ENCODE data around the gene VPS25. TPM values are rescaled to one million over a fixed set of nuclear protein-coding genes. Genes with fewer than 3 reads are reported as not detected.

The VPS25 gene
- total RNA-seq, 1 donor from 2014 or later, result 55.1 TPM

DNA sequence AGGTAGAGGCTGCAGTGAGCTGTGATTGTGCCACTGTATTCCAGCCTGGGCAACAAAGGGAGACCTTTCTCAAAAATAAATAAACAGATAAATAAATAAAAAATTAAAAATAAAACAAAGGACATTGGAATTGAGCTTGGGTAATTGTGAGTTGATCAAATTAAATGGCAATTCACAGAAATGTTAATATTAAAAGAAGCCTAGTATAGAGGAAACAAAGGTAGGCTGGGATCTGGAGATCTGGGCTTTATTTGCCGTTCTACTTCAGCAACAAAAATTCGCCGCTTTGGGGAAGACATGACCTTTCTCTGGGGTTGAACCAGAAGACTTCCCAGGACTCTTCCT lies 332 bp upstream of the VPS25 start:
- Mint-ChIP-seq H3K27ac (ENCODE audit: unreplicated experiment) (peak overlapping the region; percentile 97), H3K27me3 (ENCODE audit: low read depth) (no peaks in the 10 kb centered on the region), H3K9me3 (ENCODE audit: low read depth) (no peaks in the 10 kb centered on the region), H3K4me3 (ENCODE audit: unreplicated experiment) (peak overlapping the region; percentile 100), H3K36me3 (ENCODE audit: low read depth) (peaks cover 3% of the 10 kb centered on the region), H3K4me1 (ENCODE audit: low read depth) (peaks cover 35% of the 10 kb centered on the region)
- DNase-seq (ENCODE audit: low spot score), result no peak
- TF ChIP-seq, protein P1, sequence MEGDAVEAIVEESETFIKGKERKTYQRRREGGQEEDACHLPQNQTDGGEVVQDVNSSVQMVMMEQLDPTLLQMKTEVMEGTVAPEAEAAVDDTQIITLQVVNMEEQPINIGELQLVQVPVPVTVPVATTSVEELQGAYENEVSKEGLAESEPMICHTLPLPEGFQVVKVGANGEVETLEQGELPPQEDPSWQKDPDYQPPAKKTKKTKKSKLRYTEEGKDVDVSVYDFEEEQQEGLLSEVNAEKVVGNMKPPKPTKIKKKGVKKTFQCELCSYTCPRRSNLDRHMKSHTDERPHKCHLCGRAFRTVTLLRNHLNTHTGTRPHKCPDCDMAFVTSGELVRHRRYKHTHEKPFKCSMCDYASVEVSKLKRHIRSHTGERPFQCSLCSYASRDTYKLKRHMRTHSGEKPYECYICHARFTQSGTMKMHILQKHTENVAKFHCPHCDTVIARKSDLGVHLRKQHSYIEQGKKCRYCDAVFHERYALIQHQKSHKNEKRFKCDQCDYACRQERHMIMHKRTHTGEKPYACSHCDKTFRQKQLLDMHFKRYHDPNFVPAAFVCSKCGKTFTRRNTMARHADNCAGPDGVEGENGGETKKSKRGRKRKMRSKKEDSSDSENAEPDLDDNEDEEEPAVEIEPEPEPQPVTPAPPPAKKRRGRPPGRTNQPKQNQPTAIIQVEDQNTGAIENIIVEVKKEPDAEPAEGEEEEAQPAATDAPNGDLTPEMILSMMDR (IDR thresholded peaks at IDR 0.05), result no peak

DNA sequence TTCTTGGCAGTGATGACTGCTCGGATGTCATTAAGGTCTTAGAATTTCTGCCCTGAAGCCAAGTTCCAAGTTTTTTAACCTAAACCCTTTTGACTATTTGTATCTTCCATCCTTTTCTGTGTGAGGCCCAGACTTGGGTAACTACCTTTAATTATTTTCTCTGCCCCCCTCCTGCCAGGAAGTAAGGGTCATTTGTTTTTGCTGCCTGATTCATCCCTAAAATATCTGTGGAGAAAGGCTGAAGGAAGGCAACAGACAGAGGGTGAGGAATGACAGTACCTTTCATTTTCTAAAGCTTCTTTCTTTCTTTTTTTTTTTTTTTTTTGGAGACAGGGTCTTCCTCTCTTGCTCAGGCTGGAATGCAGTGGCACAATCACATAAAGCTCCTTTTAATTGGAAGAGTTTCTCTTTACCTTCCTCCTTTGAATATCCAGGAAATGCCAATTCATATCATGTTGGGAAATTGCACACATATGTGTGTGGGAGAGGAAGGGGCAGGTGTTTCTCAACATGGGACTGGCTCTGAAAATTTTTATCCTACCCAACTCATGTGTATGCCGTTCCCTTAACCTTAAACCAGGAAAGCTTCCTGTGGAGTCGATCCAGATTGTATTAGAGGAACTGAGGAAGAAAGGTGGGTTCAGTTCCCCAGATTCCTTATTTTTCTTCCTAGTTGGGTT lies 957 bp downstream of the VPS25 start:
- H3K27ac Mint-ChIP-seq (ENCODE audit: unreplicated experiment), result peak overlapping the region; percentile 97
- DNase-seq (ENCODE audit: low spot score), result no peak
- peaks cover 7% of the 10 kb centered on the region for H3K36me3 Mint-ChIP-seq (ENCODE audit: low read depth)

DNA sequence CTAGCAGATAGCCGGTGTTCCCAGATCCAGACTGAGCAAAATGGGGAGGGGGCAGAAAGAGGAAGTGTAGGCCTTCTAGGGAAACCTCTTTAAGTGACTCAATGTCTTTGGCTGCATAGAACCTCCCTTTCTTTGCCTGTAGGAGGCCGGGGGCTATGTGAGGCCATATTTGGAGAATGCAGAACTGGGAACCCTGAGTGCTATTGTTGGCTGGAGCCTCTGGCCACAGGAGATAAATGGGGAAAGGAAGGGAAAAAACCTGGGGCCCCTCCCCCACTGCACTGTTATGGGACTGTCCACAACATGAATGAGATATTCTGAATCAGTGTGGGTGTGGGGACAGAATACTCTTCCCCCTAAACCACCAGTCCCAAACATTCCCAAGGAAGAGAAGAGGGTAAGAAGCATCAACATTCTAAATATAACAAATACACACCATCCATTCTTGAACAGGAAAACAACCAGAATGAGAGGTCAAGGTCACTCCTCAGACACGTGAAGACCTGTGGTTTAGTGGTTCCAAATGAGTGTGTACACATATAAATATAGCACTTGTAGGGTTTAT lies 2.4 kb downstream of the VPS25 start:
- peaks cover 44% of the 10 kb centered on the region for H3K4me1 Mint-ChIP-seq (ENCODE audit: low read depth)
- DNase-seq (ENCODE audit: low spot score), result no peak
- H3K4me3 Mint-ChIP-seq (ENCODE audit: unreplicated experiment), result no peak overlapping the region

More for the DNA sequence above, 957 bp downstream of the VPS25 start:
- H3K4me1 Mint-ChIP-seq (ENCODE audit: low read depth), result peaks cover 35% of the 10 kb centered on the region
- TF ChIP-seq, protein P1 (IDR thresholded peaks at IDR 0.05), result no peak
- no peaks in the 10 kb centered on the region for H3K27me3 Mint-ChIP-seq (ENCODE audit: low read depth)
- peak overlapping the region; percentile 100 for H3K4me3 Mint-ChIP-seq (ENCODE audit: unreplicated experiment)
- no peaks in the 10 kb centered on the region for H3K9me3 Mint-ChIP-seq (ENCODE audit: low read depth)

DNA sequence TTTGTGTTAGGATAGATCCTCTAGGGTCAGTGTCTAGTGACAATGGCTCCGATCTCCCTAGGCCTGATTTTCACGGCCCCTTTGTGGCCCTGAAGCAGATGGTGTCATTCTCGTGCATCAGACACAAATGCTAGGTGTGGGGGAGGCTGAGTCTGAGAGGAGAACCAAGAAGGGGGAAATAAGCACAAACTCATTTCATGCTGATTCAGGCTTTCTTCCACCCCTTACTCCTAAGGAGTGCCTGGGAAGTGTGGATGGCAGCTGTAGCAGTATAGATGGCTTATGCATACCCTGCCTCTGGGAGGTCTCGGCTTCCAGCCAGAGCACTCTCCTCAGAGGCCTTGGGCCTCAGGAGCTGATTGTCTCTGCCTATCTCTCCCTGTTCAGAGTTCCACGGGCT lies 5.3 kb downstream of the VPS25 start:
- DNase-seq (ENCODE audit: low spot score), result no peak
- no peaks in the 10 kb centered on the region for H3K9me3 Mint-ChIP-seq (ENCODE audit: low read depth)
- no peak overlapping the region for H3K27ac Mint-ChIP-seq (ENCODE audit: unreplicated experiment)
- peaks cover 42% of the 10 kb centered on the region for H3K4me1 Mint-ChIP-seq (ENCODE audit: low read depth)
- H3K36me3 Mint-ChIP-seq (ENCODE audit: low read depth), result peaks cover 7% of the 10 kb centered on the region
- peaks cover 5% of the 10 kb centered on the region for H3K27me3 Mint-ChIP-seq (ENCODE audit: low read depth)
- H3K4me3 Mint-ChIP-seq (ENCODE audit: unreplicated experiment), result no peak overlapping the region
- TF ChIP-seq, protein P1 (IDR thresholded peaks at IDR 0.05), result no peak

More for the DNA sequence above, 2.4 kb downstream of the VPS25 start:
- Mint-ChIP-seq H3K9me3 (ENCODE audit: low read depth) (no peaks in the 10 kb centered on the region), H3K27ac (ENCODE audit: unreplicated experiment) (no peak overlapping the region), H3K27me3 (ENCODE audit: low read depth) (no peaks in the 10 kb centered on the region), H3K36me3 (ENCODE audit: low read depth) (peaks cover 7% of the 10 kb centered on the region)
- TF ChIP-seq, protein P1 (IDR thresholded peaks at IDR 0.05), result no peak

DNA sequence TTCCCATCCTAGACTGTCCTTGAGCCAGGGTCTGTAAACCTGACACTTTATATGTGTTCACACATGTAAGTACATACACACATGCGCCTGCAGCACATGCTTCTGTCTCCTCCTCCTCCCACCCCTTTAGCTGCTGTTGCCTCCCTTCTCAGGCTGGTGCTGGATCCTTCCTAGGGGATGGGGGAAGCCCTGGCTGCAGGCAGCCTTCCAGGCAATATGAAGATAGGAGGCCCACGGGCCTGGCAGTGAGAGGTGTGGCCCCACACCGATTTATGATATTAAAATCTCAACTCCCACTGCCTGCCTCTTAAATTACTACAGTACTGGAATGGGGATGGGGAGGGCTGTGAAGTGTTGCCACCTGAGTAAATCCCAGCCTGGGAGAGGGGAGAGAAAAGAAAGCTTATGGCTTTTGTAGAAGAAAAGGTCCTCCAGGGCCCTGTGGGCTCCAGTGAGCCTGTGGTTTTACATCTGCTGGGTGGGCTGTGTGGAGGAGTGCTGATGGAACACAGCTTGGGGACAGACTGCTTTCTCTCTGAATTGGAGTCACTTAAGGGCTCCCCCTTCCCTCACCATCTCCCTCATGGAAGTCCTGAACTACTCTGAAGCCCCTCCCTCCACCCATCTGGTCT lies 6.2 kb downstream of the VPS25 start:
- TF ChIP-seq, protein P1 (IDR thresholded peaks at IDR 0.05), result no peak
- Mint-ChIP-seq H3K27ac (ENCODE audit: unreplicated experiment) (peak overlapping the region; percentile 2), H3K27me3 (ENCODE audit: low read depth) (peaks cover 5% of the 10 kb centered on the region), H3K36me3 (ENCODE audit: low read depth) (peaks cover 7% of the 10 kb centered on the region), H3K4me3 (ENCODE audit: unreplicated experiment) (peak overlapping the region; percentile 53), H3K9me3 (ENCODE audit: low read depth) (no peaks in the 10 kb centered on the region), H3K4me1 (ENCODE audit: low read depth) (peaks cover 33% of the 10 kb centered on the region)
- no peak for DNase-seq (ENCODE audit: low spot score)

All from chondrocyte (in vitro differentiated cells).